Hindlimb muscle (tissue), 1 donor: Measurements from ENCODE around the gene TMTC1. TPM values are rescaled to one million over a fixed set of nuclear protein-coding genes. Genes with fewer than 3 reads are reported as not detected.
"Not testable (repeated sequence)": the region's sequence is repeated elsewhere in the genome, so short reads cannot be mapped to it uniquely, and the experiment has no call there.

Source experiments
- DNase-seq: peaks from one replicate; pipeline ENCODE4 v3.0.0-alpha.2; 2013
- polyA plus RNA-seq: library from polyadenylated mRNA; unstranded; fragments of 120-200 nt; gene quantifications from one replicate; pipeline ENCODE4 v1.2.1, GENCODE V29; 2013; ENCODE audit not compliant: insufficient read length

The TMTC1 gene
- polyA plus RNA-seq, 1 donor, result 57.0 TPM

DNA sequence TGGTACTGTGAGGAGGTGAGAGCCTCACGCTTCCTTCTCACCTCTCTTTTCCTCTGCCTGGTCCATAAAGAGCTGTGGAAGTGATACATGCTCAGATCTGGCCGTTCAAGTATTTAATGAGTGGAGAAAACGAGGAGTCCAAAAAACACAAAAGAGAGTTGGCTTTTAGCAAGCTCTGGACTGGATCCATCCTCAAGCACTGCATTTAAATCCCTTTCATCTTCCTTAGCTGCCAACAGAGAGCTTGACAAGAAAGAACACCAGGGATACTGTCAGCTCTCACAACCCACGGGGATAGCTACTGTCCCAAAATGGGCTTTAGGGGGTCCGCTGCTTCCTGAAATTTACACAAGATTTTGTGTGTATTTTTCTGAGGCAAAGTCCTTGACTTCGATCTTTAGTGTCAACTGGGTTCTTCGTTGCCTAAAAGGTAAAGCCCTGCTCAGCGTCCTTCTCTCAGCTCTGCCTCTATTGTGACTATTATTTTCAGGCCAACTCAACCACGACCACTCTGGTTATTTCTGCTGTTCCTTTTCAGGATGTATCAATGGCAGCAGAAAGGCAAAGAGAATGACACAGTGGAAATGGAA, 120.9 kb downstream of the TMTC1 start:
- DNase-seq, result peak; percentile 42

DNA sequence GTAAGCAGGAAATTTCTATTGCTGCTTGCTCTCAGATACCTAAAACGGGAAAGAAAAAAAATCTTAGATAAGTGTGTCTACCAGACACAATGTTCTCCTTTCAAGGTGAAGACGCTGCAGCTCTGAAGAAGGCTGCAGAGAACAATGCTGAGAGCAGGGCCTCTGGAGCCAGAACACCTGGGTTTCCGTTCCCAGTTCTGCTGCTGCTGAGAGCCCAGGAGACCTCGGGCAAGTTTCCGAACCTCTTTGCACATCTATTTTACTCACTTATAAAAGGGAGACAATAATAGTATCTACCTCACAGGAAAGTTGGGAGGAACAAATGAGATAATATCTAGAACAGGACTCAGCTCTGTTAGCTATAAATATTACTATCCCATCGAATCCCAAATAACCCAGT, 122.9 kb downstream of the TMTC1 start:
- DNase-seq, result no peak

DNA sequence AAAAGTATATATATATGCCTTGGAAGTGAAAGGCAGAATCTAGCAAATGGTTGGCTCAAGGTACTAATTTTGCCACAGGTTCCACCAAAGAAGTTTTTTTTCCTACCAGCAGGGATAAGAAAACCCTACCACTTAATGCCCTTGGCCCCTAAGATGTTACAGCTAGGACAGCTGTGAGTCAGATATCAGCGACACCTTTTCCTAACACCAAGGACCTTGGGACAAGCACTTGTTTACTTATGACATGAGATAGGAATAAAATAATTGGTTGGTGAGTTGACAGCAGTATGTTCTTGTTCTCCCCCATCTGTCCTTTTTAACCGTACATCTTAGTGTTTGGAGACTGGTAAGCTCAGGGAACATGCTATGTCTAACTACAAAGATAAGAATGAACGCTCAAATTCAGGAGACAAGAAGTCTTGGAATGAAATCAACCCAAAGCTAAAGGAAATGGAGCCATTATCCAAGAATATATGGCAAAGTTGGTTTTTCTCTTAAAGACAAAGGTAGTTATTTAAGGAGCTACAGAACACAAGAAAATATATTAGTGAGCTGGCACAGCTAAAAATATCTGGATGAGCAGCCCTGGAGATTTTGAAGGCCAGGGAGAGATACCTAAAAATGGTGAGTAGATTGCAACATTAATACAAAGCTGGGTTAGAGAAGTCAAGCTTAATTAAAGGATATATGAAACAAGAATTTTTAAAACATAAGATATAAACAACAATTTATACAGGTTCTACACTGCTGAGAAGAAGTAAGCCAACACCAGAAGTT, 126.8 kb downstream of the TMTC1 start:
- DNase-seq, result no peak

DNA sequence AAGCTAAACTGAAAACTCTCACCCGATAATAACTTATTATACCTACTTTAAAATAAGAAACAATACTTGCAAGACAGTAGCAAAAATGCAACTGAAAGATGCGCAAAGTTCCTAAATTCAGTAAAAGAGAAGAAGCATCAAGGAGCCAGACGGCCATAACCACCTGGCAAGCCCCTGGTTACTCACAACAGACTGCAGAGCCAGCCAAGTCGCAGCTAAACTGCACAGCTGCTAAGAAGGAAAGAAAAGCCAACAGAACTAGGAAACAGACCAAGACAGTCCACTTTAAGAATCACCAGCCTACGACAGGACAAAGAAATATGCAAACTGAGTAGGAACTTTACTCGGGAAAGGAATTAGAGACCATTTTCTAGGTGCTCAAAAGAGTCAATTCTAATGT, 127.9 kb downstream of the TMTC1 start:
- no peak for DNase-seq

DNA sequence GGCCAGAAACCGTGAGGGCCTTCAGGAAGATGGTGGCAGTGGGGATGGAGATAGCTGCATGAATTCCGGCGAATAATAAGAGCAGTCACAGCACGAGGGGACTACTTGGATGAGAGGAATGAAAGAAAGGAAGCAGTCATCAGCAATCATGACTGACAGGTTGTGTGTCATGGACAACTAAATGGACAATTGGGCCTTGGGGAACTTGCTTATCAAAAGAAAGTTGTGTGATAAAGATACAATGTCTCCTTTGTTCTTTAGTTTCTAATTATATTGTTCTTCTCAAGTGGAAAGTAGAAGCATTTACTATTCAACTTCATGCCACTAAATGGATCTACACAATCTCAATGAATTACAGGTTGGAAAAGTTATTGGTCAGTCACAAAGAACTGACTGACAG, 130.5 kb downstream of the TMTC1 start:
- DNase-seq, result no peak

DNA sequence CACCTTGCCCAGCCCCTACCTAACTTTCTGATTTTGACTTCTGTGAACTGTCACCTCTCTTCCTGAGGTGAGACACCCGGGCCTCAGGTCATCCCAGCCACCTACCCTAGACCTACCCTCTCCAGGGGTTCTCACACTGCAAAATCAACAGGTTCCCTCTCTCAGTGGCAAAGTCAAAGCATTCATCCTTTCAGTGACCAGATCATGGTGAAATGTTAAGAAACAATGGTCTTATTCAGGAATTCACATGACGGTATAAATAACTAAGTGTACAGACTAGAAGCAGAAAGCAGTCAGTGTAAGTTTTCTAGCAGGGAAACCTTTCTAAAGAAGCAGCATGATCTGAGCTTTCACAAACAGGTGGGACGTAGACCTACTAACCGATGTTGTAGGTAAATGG, 133.4 kb downstream of the TMTC1 start:
- no peak for DNase-seq

DNA sequence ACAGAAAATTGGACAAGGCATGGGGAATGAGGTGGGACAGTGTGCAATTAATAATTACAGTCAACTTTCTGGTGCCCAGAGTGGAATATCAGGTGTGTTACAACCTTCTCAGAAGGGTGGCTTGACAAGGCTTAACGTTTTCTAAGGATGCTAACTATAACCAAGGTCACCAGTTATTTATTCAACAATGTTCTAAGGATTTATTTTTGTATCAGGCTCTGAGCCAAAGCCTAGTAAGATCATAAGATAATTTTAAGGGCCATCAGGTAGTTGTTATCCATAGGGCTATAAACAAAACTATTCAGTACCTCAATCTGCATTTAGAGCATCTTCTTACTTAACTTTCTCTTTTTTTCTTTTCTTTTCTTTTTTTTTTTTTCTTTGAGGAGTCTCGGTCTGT, 134.0 kb downstream of the TMTC1 start:
- DNase-seq, result no peak

DNA sequence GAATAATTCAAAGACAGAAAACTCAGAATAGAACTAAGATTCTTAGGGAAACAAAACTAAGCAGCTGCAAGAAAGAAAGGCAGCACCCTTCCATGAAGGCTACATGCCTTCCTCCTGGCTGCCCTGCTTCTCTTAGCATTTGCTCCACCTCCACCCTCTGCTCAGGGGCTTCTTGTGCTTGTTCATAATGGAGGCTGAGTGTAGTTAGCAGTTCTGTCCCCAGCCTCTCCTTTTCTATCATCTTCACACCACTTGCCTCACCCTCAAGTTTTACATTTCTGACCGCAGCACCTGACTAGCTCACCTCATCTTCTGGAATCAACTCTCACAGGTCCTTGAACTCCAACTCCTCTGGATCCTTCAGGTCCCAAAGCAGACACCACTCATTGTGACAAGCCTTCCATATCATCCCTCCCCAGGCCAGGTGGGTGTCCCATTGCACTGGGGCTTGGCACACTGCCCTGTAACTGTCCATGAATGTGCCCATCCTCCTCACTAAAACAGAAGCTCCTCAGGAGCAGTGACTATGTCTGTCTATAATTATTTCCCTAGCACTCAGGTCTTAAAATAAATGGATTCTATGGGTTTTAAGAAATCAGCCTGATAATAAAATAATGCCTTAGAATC, 139.1 kb downstream of the TMTC1 start:
- no peak for DNase-seq

DNA sequence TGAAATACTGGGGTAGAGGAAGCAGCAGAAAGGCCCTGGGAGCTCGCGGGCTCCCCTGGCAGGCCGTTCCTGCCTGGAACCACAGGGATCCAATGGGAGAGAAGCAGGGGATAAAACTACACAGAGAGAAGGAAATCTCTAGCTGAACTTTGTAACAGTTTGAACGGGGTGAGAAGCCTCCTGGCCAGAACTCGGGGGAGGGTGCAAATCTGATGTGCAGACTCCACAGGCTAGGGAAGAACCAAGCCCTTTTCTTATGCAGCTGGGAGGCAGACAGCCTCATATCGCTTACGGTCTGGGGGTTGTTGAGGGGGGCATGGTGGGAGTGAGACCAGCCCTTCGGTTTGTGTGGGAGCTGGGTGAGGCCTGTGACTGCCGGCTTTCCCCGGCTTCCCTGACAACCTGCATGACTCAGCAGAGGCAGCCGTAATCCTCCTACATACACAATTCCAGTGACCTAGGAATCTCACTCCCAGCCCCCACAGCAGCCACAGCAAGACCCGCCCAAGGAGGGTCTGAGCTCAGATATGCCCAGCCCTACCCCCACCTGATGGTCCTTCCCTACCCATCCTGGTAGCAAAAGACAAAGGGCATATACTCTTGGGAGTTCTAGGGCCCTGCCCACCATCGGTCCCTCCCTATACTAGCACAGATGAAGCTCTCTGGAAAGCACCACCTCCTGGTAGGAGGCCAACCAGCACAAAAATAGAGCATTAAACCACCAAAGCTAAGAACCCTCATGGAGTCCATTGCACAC, 143.0 kb downstream of the TMTC1 start:
- no peak for DNase-seq

DNA sequence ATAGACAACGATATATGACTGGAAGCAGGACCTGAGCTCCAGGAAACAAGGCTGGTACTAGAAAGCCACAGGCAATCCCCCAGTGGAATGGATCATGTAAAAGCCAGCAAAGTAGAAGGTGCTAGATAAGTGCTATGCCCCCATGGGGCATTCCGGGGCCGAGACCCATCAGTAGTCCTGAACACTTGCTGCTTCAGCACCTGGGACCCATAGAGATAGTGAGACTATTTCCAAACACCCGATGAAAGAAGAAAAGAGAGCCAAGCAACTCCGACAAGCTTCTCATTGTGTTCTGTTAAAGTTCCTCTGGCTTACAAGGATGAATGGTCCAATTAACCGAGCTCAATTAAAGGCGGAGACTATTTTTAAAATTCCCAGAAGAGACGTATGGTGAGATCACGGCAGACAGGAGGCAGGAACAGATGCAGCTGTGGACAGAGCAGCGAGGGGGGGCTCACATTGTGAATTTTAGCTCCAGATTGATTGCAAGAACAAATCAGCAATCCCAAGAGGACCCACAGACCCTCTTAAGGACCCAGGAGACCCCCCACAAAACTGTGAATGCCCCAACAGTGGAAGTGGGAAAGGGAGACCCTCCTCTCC, 143.7 kb downstream of the TMTC1 start:
- no peak for DNase-seq

DNA sequence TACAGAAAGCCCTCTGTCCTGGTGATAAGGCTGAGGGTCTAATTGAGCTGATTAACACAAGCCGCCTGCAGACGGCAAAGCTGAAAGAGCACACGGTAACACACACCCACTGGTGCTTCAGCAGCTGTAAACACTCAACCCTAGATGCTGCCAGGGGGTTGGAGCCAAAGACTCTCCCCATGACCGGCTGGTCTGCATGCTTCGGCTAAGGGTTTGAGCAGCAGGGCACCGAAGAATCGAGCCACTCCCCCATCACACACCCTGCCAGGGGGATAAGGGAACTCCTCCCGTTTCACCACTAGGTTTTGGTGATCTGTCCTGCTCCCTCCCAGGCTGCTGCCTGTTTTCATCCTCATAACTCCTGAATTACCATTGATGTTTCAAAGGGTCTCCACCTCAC, 145.2 kb downstream of the TMTC1 start:
- DNase-seq, result no peak

DNA sequence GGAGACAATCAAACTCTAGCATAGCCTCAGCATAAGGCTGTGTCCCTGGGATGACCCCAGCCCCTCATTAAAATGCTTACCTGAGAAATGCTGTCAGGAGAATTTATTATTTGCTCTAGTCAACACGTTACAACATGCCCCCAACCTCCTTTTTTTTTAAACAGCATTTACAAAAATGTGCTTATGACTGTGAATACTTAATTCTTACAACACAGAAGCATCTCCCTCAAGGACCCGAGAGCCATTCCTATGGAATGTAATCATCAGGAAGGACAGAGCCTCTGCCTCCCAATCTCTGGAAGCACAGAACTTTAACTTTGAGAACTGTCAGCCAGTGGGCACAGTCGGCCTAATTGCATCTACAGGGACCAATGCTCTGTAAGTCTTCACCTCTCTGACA, 149.7 kb downstream of the TMTC1 start:
- DNase-seq, result no peak

DNA sequence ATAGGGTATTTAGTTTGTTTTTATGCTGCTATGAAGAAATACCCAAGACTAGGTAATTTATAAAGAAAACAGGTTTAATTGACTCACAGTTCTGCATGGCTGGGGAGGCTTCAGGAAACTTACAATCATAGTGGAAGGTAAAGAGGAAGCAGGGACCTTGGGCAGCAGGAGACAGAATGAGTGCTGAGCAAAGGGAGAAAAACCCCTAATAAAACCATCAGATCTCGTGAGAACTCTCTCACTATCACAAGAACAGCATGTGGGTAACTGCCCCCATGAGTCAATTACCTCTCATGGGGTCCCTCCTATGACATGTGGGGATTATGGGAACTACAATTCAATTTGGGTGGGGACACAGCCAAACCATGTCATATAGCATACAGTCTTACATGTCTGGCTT, 153.6 kb downstream of the TMTC1 start:
- not testable (repeated sequence) for DNase-seq

DNA sequence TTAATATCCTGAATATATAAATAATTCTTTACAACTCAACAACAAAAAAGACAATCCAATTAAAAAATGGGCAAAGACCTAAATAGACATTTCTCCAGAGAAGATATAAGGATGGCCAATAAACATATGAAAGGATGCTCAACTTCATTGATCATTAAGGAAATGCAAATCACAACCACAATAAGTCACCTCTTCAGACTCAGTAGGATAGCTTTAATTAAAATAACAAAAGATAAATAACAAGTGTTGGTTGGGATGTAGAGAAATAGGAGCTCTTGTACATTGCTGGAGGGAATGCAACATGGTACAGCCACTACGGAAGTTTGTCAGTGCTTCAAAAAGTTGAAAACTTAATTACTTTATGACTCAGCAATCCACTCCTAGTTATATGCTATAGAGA, 156.5 kb downstream of the TMTC1 start:
- DNase-seq, result no peak

DNA sequence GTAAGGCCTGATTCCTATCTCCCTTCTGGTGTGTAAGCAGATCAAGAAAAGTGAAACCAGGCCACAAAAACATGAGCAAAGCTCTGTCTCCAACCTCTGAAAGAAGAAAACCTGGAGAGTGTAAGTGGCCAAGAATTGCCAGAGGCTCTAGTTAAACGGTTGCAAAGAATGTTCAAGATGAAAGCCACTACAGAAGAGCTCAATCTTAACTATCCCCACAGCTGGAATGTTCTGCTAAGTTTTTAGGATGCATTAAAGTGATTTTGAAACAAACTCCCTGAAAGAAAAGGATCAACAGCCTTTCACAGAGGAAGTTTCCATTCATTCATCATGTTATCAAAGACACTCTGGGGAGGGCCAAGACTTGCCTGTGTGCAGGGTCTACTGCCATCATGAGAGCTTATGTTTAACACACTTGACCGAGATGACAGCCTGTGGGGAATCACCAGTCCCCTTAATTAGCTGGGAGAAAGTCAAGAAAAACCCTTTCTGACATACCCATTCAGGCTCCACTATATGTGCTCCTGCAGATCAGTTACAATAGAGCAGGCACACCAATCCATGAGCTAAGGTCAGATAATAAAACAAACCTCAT, 158.3 kb downstream of the TMTC1 start:
- no peak for DNase-seq

DNA sequence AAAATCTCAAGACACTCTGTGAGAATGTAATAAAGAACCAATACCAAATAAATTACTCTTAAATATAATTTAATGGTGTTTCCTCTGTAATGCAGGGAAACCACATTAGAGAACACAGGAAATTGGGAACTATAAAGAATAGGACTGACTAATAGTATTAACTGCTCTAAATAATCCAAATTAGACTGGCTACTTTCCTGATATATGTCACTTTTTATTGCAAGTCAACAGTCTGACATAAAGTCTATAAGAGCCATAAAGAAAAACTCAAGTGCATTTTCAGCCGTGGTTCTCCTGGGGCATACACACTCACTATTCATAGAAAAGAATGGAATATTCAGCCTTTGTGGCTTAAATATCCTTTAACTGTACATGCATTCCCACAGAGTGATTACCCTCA, 161.5 kb downstream of the TMTC1 start:
- no peak for DNase-seq

DNA sequence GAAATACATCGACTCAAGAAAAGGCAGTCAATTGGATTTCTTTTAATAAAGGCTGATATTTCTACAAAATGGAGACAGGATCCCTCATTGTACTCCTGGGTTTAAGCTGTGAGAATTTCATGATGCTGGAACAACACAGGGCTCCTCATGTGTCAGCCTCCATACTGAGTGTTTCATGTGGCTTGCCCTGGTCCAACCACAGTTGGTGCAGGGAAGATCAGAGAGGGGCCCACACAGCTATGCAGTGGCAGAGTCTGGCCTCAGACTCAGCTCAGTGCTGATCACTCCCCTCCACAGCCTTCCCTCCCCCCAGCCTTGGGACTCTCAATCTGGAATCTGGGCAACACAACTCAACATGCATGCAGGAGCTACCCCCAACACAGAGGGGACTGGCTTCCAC, 163.7 kb downstream of the TMTC1 start:
- DNase-seq, result no peak

DNA sequence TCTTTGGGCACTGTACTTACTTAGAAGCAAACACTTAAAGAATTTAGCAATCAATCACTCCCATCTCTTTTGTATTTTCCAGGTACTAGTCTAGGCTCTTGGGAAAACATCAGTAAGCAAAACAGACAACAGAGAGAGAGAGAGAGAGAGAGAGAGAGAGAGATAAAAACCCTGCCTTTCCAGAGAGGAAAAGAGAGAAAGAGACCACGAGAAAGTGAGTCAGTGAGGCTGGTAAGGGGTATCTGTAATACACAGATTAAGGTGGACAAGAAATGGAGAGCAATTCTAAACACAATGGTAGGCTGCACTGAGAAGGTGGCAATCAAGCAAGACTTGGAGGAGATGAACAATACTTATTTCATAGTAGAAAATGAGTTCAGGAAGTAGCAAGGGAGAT, 166.3 kb downstream of the TMTC1 start:
- no peak for DNase-seq

DNA sequence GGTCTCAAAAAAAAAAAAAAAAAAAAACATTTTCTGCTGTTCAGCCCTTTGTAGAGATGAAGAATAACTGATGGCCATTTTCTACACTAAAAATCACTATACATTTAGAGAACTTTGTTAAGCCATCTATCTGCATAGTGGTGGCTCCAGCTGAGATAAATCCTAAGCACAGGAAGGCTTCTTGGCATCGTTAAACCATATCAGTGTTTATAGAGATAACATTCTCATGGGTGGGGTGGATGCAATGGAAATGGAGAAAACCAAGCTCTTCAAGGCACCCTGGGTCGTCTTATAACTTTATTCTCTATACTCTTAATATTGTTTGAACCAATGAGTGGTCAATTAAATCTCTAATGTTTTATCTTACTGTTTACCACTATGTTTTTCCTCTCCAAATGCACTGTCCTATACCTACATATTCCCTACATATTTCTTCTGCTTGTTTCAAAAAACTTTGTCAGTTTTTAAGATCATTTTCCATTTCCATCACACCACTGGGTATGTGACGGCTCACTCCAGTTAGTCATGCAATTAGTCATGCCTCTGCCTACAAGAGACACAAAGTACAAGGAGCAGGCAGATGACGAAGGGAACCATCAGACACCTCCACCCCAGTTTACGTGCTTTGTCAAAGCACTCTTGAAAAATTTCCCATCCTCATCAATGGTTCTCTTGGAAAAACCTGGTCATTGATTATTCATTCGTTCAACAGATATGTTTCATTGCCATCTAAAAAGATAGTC, 166.9 kb downstream of the TMTC1 start:
- DNase-seq, result no peak

DNA sequence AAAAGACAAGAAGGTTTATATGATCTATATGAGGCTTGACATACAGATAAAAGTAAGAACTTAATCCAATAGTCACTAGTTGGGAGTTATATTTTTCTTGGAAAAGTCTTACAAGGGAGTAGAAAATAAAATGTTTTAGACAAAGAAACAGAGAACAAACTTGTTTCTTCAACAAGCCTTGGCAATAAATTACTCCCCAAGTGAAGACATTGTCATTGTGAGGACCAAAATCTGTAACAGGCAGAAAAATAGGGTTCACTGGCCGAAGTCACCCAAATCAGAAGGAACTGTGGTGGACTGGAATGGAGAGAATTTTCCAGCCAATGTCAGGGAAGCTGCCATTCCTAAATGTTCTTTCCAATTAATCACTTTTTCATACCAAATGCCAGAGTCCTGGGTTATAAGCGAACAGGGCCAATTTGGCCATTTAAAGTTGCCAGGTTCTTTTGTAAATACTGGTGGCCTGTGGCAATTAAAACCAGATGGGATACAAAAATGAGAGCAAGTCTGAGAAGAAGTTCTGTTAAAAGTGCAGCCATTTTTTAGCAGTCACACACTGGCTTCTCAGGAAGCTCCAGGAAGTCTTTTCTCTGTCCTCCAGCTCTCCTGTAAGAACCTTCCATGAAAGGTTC, 168.9 kb downstream of the TMTC1 start:
- no peak for DNase-seq

DNA sequence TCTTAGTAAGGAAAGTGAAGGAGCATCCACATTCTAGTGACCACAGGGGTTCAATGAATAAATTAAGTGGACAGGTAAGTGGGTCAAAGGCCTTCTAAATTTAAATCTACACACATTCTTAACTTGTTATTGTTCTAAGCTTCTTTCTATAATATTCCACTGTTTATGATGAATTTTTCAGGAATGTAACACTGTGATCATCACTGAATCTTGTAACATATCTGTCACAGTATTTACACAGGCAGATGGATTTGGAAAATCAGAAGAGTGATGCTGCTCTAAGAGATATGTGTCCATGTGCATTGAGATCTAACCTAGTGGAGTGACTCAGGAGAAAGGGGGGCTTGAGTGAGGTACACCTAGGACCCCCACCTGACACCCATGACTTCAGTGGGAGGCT, 170.8 kb downstream of the TMTC1 start:
- no peak for DNase-seq
